ENCODE data around the gene RIN3. TPM values are rescaled to one million over a fixed set of nuclear protein-coding genes. Genes with fewer than 3 reads are reported as not detected.

The RIN3 gene
- total RNA-seq, 1 experiment from 2014 or later: 1.5 TPM

GRCh38 chr14:92631098-92631497, 117.5 kb downstream of the RIN3 start:
- no peak overlapping the region for H3K4ac ChIP-seq (ENCODE audit: low read depth, low read length)
- H3K27ac ChIP-seq (ENCODE audit: insufficient read length, low read depth, low read length): no peak overlapping the region
- peaks cover 2% of the 10 kb centered on the region for H3K27me3 Mint-ChIP-seq (ENCODE audit: low read depth)
- H3K4me2 ChIP-seq (ENCODE audit: insufficient read depth, insufficient read length, low read length): no peak overlapping the region
- peaks cover 4% of the 10 kb centered on the region for H3K9me3 ChIP-seq (ENCODE audit: control insufficient read depth, low read depth, low read length)
- no peak overlapping the region for H2AFZ ChIP-seq (ENCODE audit: low read length)
- H2BK12ac ChIP-seq (ENCODE audit: insufficient read length, low read depth, low read length): no peak overlapping the region
- WGBS (ENCODE audit: extremely low coverage, insufficient read length, low lambda C conversion rate): no CpG with 5 or more reads among the region's 4 CpGs
- no peaks in the 10 kb centered on the region for H4K20me1 ChIP-seq (ENCODE audit: control insufficient read depth, insufficient read depth, insufficient read length)
- no peaks in the 10 kb centered on the region for H3K27me3 ChIP-seq (ENCODE audit: insufficient read depth, low read length)
- H3K18ac ChIP-seq (ENCODE audit: insufficient read length, low read depth, low read length): no peak overlapping the region
- H3K9me3 Mint-ChIP-seq: peaks cover 19% of the 10 kb centered on the region in 2 experiments
- H3K4me3 Mint-ChIP-seq: no peak overlapping the region
- peaks cover 10 to 15% of the 10 kb centered on the region in 2 experiments for H3K4me1 Mint-ChIP-seq
- H4K8ac ChIP-seq (replicated peaks; ENCODE audit: insufficient read length, low read depth, low read length): no peak overlapping the region
- H2BK5ac ChIP-seq (ENCODE audit: insufficient read length, low read length): no peak overlapping the region
- no peak overlapping the region for H4K91ac ChIP-seq (ENCODE audit: insufficient read length, low read depth, low read length)
- no peak overlapping the region for H3K56ac ChIP-seq (ENCODE audit: insufficient read length, low read depth, low read length)
- no peak overlapping the region for H3K23ac ChIP-seq (ENCODE audit: insufficient read length, low read depth, low read length)
- no peaks in the 10 kb centered on the region; the same call in 1 of the 2 replicates for H3K4me1 ChIP-seq (ENCODE audit: insufficient read depth, low read length)
- no peak overlapping the region for H2BK20ac ChIP-seq (ENCODE audit: low read depth, low read length, poor library complexity, severe bottlenecking)
- DNase-seq: no peak
- H3K79me2 ChIP-seq (ENCODE audit: insufficient read depth, low read length): no peaks in the 10 kb centered on the region
- no peak overlapping the region for H2BK120ac ChIP-seq (ENCODE audit: low read depth, low read length, poor library complexity, severe bottlenecking)
- H3K79me1 ChIP-seq (ENCODE audit: insufficient read depth, low read depth, low read length, poor library complexity, severe bottlenecking): no peaks in the 10 kb centered on the region
- no peak overlapping the region for H4K5ac ChIP-seq (ENCODE audit: insufficient read length, low read depth, low read length)
- no peak overlapping the region for H3K14ac ChIP-seq (ENCODE audit: insufficient read depth, low read length)
- no peak overlapping the region for H2AK5ac ChIP-seq (ENCODE audit: insufficient read length, low read length)
- no peak for TF ChIP-seq CTCF (conservative IDR thresholded peaks at IDR 0.05)
- no peak overlapping the region; a peak in 1 of 7 replicates for H3K27ac Mint-ChIP-seq
- H2BK15ac ChIP-seq (ENCODE audit: low read depth, low read length): no peak overlapping the region
- H3K9ac ChIP-seq (ENCODE audit: extremely low read depth, insufficient read length, low read length): no peak overlapping the region
- H3K23me2 ChIP-seq (ENCODE audit: insufficient read length, low read depth, low read length, poor library complexity, severe bottlenecking): no peaks in the 10 kb centered on the region
- peaks cover 12 to 16% (median 16%) of the 10 kb centered on the region in 3 experiments for H3K36me3 Mint-ChIP-seq (ENCODE audit: insufficient read depth in 1 of 3, low read depth in 3 of 3)
- H3T11ph ChIP-seq (ENCODE audit: low read length): no peak overlapping the region
